H1 (cell line): Measurements from ENCODE around the gene CCP110. TPM values are rescaled to one million over a fixed set of nuclear protein-coding genes. Genes with fewer than 3 reads are reported as not detected.
A peak's percentile ranks its signal among the peaks of the same experiment; 100 is the strongest.

ENCODE experiments used
- CREB1 ChIP-seq: IDR thresholded peaks from 2 replicates; pipeline ENCODE4 v1.6.1; 2012; ENCODE audit warnings: inconsistent platforms
- CTBP2 ChIP-seq: IDR thresholded peaks from 2 replicates; pipeline ENCODE4 v1.7.0; 2011; ENCODE audit warnings: borderline replicate concordance, mild to moderate bottlenecking, moderate library complexity, mixed read lengths, low read length; ENCODE audit not compliant: insufficient read depth, insufficient read length
- FOSL1 ChIP-seq: IDR thresholded peaks from 2 replicates; pipeline ENCODE4 v1.6.1; 2011; ENCODE audit warnings: mild to moderate bottlenecking, low read depth, low read length, moderate library complexity; ENCODE audit not compliant: insufficient read depth
- JUN ChIP-seq: IDR thresholded peaks from 2 replicates; pipeline ENCODE4 v1.6.1; 2011; ENCODE audit warnings: low read depth, mild to moderate bottlenecking, improper control_type of control experiment, low read length
- PHF8 ChIP-seq: fragments of 200-600 bp; sonication (generic); conservative IDR thresholded peaks from 2 replicates; pipeline ENCODE4 v1.7.1; 2012; ENCODE audit warnings: low read depth, mild to moderate bottlenecking, inconsistent platforms, low read length, moderate library complexity
- POLR2AphosphoS5 ChIP-seq: IDR thresholded peaks from 2 replicates; pipeline ENCODE4 v1.6.1; 2011; ENCODE audit warnings: low read depth, low read length
- RFX5 ChIP-seq: IDR thresholded peaks from 2 replicates; pipeline ENCODE4 v1.6.1; 2011; ENCODE audit warnings: low read depth, low read length, improper control_type of control experiment, borderline replicate concordance
- RNF2 ChIP-seq: fragments of 200-900, 300-1000 bp; sonication (generic); IDR thresholded peaks from 2 replicates; pipeline ENCODE4 v1.7.1; 2016; ENCODE audit warnings: borderline replicate concordance, low read depth, mild to moderate bottlenecking, antibody characterized with exemption, low read length; ENCODE audit not compliant: poor library complexity, severe bottlenecking; ENCODE audit errors: missing control alignments
- SP2 ChIP-seq: IDR thresholded peaks from 2 replicates; pipeline ENCODE4 v1.6.1; 2012; ENCODE audit warnings: mild to moderate bottlenecking, low read length, inconsistent platforms
- polyA plus RNA-seq, 7 experiments: library from polyadenylated mRNA; depleted of rRNA in 3 of 7; stranded (reverse) in 5 of 7; unstranded in 2 of 7; fragments of >200 nt in 5 of 7; fragments of 200-250 nt in 2 of 7; gene quantifications; 1 replicate in 5 of 7; 2 replicates in 1 of 7; 4 replicates in 1 of 7; pipeline versions ENCODE4 v1.2.1 to v1.2.3, GENCODE V29; 2011 to 2013; ENCODE audit warnings: missing spikeins in 2 of 7, mixed read lengths in 2 of 7
- total RNA-seq: library from RNA; stranded (reverse); fragmentation: NEBNext Ultra II Directional; extraction: Animal tissue kit (Norgen Biotek cat#: 25700); gene quantifications from 2 replicates; pipeline ENCODE4 v1.2.1, GENCODE V29; 2021
- TF ChIP-seq, protein P1 (sequence below): IDR thresholded peaks from 2 replicates; pipeline ENCODE4 v1.6.1; 2012; ENCODE audit warnings: inconsistent platforms

CCP110 gene
- total and polyA plus RNA-seq, 2 of the 8 experiments (the other 6 are each of a cell fraction or from before 2014, with no cell fraction given), result 3.2 to 19.8 TPM

DNA sequence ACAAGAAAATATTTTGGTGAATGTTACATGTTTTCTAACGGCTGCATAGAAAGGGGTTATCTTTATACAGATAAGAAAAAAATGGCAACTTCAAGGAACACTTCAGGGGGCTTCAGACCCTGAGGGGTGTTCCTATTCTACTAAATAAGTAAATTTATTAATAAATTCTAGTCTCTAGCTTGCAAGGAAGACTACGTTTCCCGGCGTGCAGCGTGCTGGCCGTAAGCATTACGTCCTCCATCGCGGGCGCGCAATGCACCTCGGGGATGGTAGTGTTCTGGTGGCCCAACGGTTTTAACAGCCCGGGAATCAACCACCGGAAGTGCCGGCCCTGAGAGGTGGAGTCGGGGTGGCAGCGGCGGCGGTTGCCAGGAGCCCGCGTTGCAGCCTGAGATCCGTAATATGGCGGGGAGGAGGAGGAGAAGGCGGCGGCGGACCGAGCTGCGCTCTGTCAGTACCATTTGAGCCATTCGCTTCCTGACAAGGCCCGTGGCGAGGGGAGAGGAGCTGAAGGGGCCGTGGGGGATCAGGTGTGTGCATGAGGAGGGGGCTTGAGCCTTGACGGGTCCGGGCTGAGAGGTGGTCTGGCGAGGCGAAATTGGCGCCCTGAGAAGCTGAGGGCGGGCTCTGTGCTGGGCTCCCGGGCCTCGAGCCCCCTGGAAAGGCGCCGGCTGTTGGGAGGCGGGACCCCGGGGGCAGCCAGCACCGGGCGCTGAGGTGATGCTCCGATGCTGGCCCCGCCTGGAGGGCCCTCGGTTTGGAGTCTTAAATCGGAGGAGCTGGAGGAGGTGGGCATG, at the start of gene CCP110 (continued):
- TF ChIP-seq RNF2 (no peak), CTBP2 (no peak), CREB1 (peak; percentile 93), JUN (no peak), PHF8 (peak; percentile 58; the same call in 1 of the 2 replicates), RFX5 (no peak), POLR2AphosphoS5 (0 out of 2 replicates have a peak, but pooled peaks have one; percentile 42), FOSL1 (no peak), SP2 (no peak)
- TF ChIP-seq, protein P1, sequence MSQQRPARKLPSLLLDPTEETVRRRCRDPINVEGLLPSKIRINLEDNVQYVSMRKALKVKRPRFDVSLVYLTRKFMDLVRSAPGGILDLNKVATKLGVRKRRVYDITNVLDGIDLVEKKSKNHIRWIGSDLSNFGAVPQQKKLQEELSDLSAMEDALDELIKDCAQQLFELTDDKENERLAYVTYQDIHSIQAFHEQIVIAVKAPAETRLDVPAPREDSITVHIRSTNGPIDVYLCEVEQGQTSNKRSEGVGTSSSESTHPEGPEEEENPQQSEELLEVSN, result no peak
